Measurements from ENCODE around the gene AKAP14. TPM values are rescaled to one million over a fixed set of nuclear protein-coding genes. Genes with fewer than 3 reads are reported as not detected.
"Not testable (repeated sequence)": the region's sequence is repeated elsewhere in the genome, so short reads cannot be mapped to it uniquely, and the experiment has no call there.

The AKAP14 gene
- total RNA-seq, 1 donor from 2014 or later = not detected

- DNase-seq (no peak), ATAC-seq (ENCODE audit: low read depth) (no peak)
- no peak overlapping the region for H3K27ac Mint-ChIP-seq
- H3K4me3 Mint-ChIP-seq = no peak overlapping the region
- no peaks in the 10 kb centered on the region for H3K9me3 Mint-ChIP-seq
- no peaks in the 10 kb centered on the region for H3K4me1 Mint-ChIP-seq
- H3K27me3 Mint-ChIP-seq = no peaks in the 10 kb centered on the region
- intact Hi-C loops (cut with micrococcal nuclease) = no loop called here
- CTCF ChIA-PET = no interaction called here
- TF ChIP-seq CTCF (IDR thresholded peaks at IDR 0.05) = no peak
- H3K36me3 Mint-ChIP-seq (ENCODE audit: low read depth) = no peaks in the 10 kb centered on the region
- POLR2A ChIA-PET = no interaction called here
These were observed 3.4 kb downstream of the AKAP14 start for GRCh38 chrX:119899125-119899524.

- Mint-ChIP-seq H3K27me3 (no peaks in the 10 kb centered on the region), H3K36me3 (ENCODE audit: low read depth) (no peaks in the 10 kb centered on the region), H3K9me3 (no peaks in the 10 kb centered on the region), H3K27ac (no peak overlapping the region), H3K4me1 (no peaks in the 10 kb centered on the region), H3K4me3 (no peak overlapping the region)
- ChIA-PET POLR2A (no interaction called here), CTCF (no interaction called here)
- no peak for TF ChIP-seq CTCF (IDR thresholded peaks at IDR 0.05)
- no peak for ATAC-seq (ENCODE audit: low read depth)
- intact Hi-C loops (cut with micrococcal nuclease) = no loop called here
- no peak for DNase-seq
These were observed 5.3 kb downstream of the AKAP14 start for GRCh38 chrX:119900976-119901375.

- POLR2A ChIA-PET = no interaction called here
- TF ChIP-seq CTCF (IDR thresholded peaks at IDR 0.05) = no peak
- DNase-seq = no peak
- intact Hi-C loops (cut with micrococcal nuclease) = no loop called here
- Mint-ChIP-seq H3K9me3 (no peaks in the 10 kb centered on the region), H3K27ac (no peak overlapping the region), H3K36me3 (ENCODE audit: low read depth) (no peaks in the 10 kb centered on the region), H3K4me3 (no peak overlapping the region), H3K27me3 (no peaks in the 10 kb centered on the region), H3K4me1 (no peaks in the 10 kb centered on the region)
- ATAC-seq (ENCODE audit: low read depth) = no peak
- CTCF ChIA-PET = no interaction called here
These were observed 20.6 kb downstream of the AKAP14 start for GRCh38 chrX:119916310-119916709.

- Mint-ChIP-seq H3K27me3 (no peaks in the 10 kb centered on the region), H3K9me3 (no peaks in the 10 kb centered on the region), H3K4me3 (no peak overlapping the region), H3K27ac (no peak overlapping the region), H3K36me3 (ENCODE audit: low read depth) (no peaks in the 10 kb centered on the region), H3K4me1 (no peaks in the 10 kb centered on the region)
- DNase-seq (no peak), ATAC-seq (ENCODE audit: low read depth) (no peak)
- ChIA-PET CTCF (no interaction called here), POLR2A (no interaction called here)
- intact Hi-C loops (cut with micrococcal nuclease) = no loop called here
- no peak for TF ChIP-seq CTCF (IDR thresholded peaks at IDR 0.05)
These were observed 22.2 kb downstream of the AKAP14 start for GRCh38 chrX:119917877-119918276.

- ChIA-PET POLR2A (no interaction called here), CTCF (no interaction called here)
- TF ChIP-seq CTCF (IDR thresholded peaks at IDR 0.05) = no peak
- no peak for ATAC-seq (ENCODE audit: low read depth)
- peaks cover 10% of the 10 kb centered on the region for H3K36me3 Mint-ChIP-seq (ENCODE audit: low read depth)
- no peaks in the 10 kb centered on the region for H3K9me3 Mint-ChIP-seq
- DNase-seq = no peak
- H3K27me3 Mint-ChIP-seq = no peaks in the 10 kb centered on the region
- H3K4me1 Mint-ChIP-seq = no peaks in the 10 kb centered on the region
- H3K27ac Mint-ChIP-seq = no peak overlapping the region
- H3K4me3 Mint-ChIP-seq = no peak overlapping the region
- intact Hi-C loops (cut with micrococcal nuclease) = no loop called here
These were observed 24.3 kb downstream of the AKAP14 start for GRCh38 chrX:119919835-119920585.

- ATAC-seq (ENCODE audit: low read depth); H3K9me3 Mint-ChIP-seq; H3K27me3 Mint-ChIP-seq; DNase-seq; POLR2A ChIA-PET; H3K4me3 Mint-ChIP-seq; CTCF ChIA-PET; intact Hi-C loops (cut with micrococcal nuclease); H3K4me1 Mint-ChIP-seq; H3K27ac Mint-ChIP-seq: not testable (repeated sequence)
- peaks cover 19% of the 10 kb centered on the region for H3K36me3 Mint-ChIP-seq (ENCODE audit: low read depth)
These were observed 26.7 kb downstream of the AKAP14 start for GRCh38 chrX:119922391-119922790.

All from activated B cell treated with CpG ODN at 0.5 μM for 24 hours (primary cell).